RPMI7951 (cell line): ENCODE measurements around the gene CBFA2T3. TPM values are rescaled to one million over a fixed set of nuclear protein-coding genes. Genes with fewer than 3 reads are reported as not detected.

Source experiments
- total RNA-seq: library from RNA; depleted of rRNA; stranded (reverse); fragments of >200 nt; shearing (Covaris generic); gene quantifications from 2 replicates; pipeline ENCODE4 v1.2.3, GENCODE V29; 2014; rRNA removed

CBFA2T3 gene
- total RNA-seq, 1 experiment from 2014 or later = not detected

Other genes with a start within 250 kb of the CBFA2T3 start
- gene PIEZO1, start 192.0 kb downstream of the CBFA2T3 start, total RNA-seq = 76.4 and 91.5 TPM in 2 replicates
- gene CDT1, start 173.4 kb downstream of the CBFA2T3 start, total RNA-seq = 32.2 and 35.2 TPM in 2 replicates
- 122 and 184 TPM in 2 replicates for gene APRT, start 165.3 kb downstream of the CBFA2T3 start, total RNA-seq
- 23.9 and 32.1 TPM in 2 replicates for gene GALNS, start 120.3 kb downstream of the CBFA2T3 start, total RNA-seq
- gene TRAPPC2L, start 120.1 kb downstream of the CBFA2T3 start, total RNA-seq = 48.7 and 55.3 TPM in 2 replicates
- not detected in 2 replicates for gene PABPN1L, start 110.5 kb downstream of the CBFA2T3 start, total RNA-seq
- 10.8 and 12.8 TPM in 2 replicates for gene ACSF3, start 116.6 kb upstream of the CBFA2T3 start, total RNA-seq
- gene CDH15, start 194.5 kb upstream of the CBFA2T3 start, total RNA-seq = 0.36 and 0.59 TPM in 2 replicates
- gene SLC22A31, start 223.3 kb upstream of the CBFA2T3 start, total RNA-seq = 0.12 TPM in 1 of 2 replicates, not detected in the other
- 8.1 and 9.9 TPM in 2 replicates for gene ZNF778, start 240.5 kb upstream of the CBFA2T3 start, total RNA-seq